ENCODE results near the gene NAT8L.

NAT8L gene

DNA sequence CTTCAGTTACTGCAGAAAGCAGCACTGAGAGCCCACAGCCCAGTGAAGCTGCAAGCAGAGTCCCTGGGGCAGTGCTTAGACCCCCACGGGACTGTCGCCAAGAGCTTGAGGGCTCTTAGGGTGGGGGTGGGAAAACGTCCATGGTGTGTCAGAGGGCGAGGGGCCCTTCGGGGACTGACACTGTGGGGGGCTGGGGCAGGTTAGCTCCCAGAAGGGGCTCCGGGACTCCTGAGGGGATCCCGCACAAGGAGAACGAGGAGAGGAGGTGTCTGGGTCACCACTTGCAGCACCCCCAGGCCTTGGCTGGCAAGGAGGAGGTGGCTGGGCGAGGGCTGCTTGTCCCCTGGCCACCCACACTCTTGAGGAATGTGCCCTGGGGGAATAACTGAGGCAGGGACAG is 20.8 kb downstream of the NAT8L start:
- TF ChIP-seq, protein P1, sequence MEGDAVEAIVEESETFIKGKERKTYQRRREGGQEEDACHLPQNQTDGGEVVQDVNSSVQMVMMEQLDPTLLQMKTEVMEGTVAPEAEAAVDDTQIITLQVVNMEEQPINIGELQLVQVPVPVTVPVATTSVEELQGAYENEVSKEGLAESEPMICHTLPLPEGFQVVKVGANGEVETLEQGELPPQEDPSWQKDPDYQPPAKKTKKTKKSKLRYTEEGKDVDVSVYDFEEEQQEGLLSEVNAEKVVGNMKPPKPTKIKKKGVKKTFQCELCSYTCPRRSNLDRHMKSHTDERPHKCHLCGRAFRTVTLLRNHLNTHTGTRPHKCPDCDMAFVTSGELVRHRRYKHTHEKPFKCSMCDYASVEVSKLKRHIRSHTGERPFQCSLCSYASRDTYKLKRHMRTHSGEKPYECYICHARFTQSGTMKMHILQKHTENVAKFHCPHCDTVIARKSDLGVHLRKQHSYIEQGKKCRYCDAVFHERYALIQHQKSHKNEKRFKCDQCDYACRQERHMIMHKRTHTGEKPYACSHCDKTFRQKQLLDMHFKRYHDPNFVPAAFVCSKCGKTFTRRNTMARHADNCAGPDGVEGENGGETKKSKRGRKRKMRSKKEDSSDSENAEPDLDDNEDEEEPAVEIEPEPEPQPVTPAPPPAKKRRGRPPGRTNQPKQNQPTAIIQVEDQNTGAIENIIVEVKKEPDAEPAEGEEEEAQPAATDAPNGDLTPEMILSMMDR (IDR thresholded peaks at IDR 0.05; ENCODE audit: insufficient read depth, low read length, missing control alignments), result no peak
- ChIA-PET CTCF (no interaction called here), POLR2A (no interaction called here)
- no peak overlapping the region for H3K4me3 ChIP-seq (ENCODE audit: low read depth, low read length)
- DNase-seq (ENCODE audit: low read depth, low spot score), result no peak

DNA sequence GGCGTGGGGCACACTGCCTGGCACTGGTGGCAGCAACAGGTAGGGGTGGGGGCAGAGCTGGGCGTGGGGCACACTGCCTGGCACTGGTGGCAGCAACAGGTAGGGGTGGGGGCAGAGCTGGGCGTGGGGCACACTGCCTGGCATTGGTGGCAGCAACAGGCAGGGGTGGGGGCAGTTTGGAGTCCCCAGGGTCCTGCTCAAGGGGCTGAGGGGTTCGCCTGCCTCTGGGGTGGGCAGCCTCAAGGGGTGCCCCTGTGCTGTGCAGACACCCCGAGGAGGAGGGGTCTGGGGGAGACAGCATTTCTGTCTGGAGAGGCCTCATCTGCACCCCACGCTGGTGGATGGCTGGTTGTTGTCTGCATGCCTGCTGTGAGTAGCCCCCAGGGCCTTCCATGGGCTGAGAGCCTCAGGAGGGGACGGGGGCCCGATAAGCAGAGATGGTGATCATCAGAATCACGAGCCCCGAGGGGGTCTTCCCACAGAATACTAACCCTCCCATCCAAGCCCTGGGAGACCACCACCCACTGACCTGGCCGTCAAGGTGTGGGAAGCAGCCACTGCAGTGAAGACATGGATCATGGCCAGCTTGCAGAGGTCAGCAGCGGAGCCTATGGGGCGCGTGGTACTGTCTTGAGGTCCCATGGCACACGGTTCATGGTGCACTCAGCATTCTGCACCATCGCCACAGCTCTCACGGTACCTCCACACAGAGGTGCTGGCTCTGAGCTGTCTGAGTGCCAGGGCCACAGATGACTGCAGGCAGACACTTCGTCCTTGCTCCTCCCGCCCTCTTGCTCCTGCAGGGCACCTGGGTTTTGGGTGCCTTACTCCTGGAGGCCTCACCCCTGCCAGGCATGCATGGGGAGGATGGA is 21.5 kb downstream of the NAT8L start:
- ChIA-PET POLR2A (no interaction called here), CTCF (no interaction called here)
- no peak overlapping the region for H3K4me3 ChIP-seq (ENCODE audit: low read depth, low read length)
- no peak for DNase-seq (ENCODE audit: low read depth, low spot score)
- TF ChIP-seq, protein P1 (IDR thresholded peaks at IDR 0.05; ENCODE audit: insufficient read depth, low read length, missing control alignments), result no peak

DNA sequence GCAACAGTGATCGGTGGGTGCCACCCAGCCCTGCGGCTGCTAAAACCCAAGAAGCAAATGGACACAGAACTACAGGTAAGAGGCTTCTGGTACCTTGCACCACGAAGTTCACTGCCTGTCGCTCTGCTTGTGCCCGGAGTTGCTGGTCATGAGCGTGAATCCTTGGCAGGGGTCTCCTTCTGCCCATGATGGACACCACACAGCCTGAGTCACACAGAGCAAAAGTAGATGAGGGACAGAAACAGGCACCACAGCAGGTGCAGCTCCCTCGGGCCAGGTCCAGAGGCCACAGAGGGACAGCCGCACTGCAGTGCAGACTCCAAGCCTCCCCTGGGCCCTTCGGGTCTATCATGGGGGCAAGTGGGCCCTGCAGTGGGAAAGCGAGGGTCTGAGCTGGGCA is 22.4 kb downstream of the NAT8L start:
- TF ChIP-seq, protein P1 (IDR thresholded peaks at IDR 0.05; ENCODE audit: insufficient read depth, low read length, missing control alignments), result no peak
- no peak overlapping the region for H3K4me3 ChIP-seq (ENCODE audit: low read depth, low read length)
- ChIA-PET POLR2A (no interaction called here), CTCF (no interaction called here)
- no peak for DNase-seq (ENCODE audit: low read depth, low spot score)

DNA sequence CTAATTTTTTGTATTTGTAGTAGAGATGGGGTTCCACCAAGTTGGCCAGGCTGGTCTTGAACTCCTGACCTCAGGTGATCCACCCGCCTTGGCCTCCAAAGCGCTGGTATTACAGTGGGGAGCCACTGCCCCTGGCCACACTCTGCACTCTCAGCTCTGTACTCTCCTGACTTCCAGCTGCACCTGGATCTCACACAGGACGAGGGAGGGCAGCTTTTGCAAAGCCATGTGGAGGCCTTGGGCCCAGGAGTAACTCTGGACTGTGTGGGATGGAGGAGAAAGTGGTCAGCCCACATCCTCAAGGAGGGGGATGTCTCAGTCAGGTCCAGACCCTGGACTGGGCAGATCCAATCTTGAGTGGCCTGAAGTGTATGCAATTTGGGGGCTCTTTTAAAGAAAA is 23.0 kb downstream of the NAT8L start:
- POLR2A ChIA-PET, result no interaction called here
- CTCF ChIA-PET, result no interaction called here
- H3K4me3 ChIP-seq (ENCODE audit: low read depth, low read length), result no peak overlapping the region
- DNase-seq (ENCODE audit: low read depth, low spot score), result no peak
- TF ChIP-seq, protein P1 (IDR thresholded peaks at IDR 0.05; ENCODE audit: insufficient read depth, low read length, missing control alignments), result no peak

DNA sequence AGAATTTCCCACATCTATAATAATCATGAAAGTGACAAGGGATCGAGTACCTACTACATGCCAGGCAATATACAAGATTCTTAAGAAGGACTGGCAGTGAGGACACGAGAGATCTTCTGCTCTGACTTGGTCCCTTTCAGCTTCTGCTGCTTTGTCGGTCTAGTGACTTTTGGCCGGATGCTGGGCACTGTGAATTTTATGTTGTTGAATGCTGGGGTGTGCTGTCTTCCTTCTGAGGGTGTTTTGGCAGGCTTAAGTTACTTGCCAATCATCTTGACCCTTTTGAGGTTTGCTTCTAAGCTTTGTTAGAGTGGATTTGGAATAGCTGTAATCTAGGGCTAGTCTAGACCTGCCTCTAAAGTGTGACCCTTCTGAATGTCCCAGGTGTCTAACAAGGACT is 23.5 kb downstream of the NAT8L start:
- CTCF ChIA-PET, result no interaction called here
- POLR2A ChIA-PET, result no interaction called here
- no peak for DNase-seq (ENCODE audit: low read depth, low spot score)
- TF ChIP-seq, protein P1 (IDR thresholded peaks at IDR 0.05; ENCODE audit: insufficient read depth, low read length, missing control alignments), result no peak
- no peak overlapping the region for H3K4me3 ChIP-seq (ENCODE audit: low read depth, low read length)

DNA sequence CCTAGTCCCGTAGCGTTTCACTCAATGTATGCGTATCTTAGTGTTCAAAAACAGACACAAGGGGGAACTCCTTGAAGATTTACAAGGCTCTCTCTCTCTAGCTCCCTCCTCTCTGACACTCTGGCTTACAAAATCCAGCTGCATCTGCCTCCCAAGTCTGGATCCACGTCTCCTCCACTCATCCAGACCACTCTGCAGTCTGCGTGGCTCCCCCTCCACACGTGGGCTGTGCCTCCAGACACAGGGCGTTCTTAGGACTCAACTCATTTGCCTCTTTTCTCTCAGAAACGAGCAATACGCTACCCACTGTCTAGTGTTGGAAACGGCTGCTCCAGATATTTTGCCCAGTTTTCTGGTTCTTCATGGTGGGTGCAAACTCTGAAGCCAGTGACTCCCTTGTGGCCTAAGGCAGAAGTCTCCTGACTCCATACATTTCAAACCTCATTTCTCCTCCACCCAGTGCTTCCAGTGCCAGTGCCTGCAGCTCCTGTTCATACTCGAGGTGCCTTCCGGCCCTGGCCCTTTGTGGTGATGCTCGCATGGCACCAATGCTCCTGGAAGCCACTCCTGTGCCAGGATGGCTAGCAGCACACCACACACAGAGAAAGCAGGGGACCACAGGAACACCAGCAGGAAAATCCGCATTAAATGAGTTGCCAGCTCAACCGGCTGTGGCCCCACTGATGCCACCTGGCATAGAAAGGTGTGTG is 24.1 kb downstream of the NAT8L start:
- ChIA-PET POLR2A (no interaction called here), CTCF (no interaction called here)
- TF ChIP-seq, protein P1 (IDR thresholded peaks at IDR 0.05; ENCODE audit: insufficient read depth, low read length, missing control alignments), result no peak
- DNase-seq (ENCODE audit: low read depth, low spot score), result no peak
- H3K4me3 ChIP-seq (ENCODE audit: low read depth, low read length), result no peak overlapping the region

All from AG04449 (cell line).